ENCODE measurements around the gene ANKHD1.
"Not testable (repeated sequence)": the region's sequence is repeated elsewhere in the genome, so short reads cannot be mapped to it uniquely, and the experiment has no call there.

ANKHD1 gene

GRCh38 chr5:140564196-140565023, 162.8 kb downstream of the ANKHD1 start, which contains the start of the genes APBB3 and SLC35A4:
APBB3 (minus strand) TSS chr5:140564598; CDS start chr5:140564245, 353 bp downstream.
SLC35A4 (plus strand) TSS chr5:140564828; CDS start chr5:140567170, 2,342 bp downstream.
- DNase-seq (ENCODE audit: low read depth) = peak; percentile 93

GRCh38 chr5:140565024-140565779, 163.6 kb downstream of the ANKHD1 start:
- DNase-seq (ENCODE audit: low read depth) = no peak

GRCh38 chr5:140565780-140566095, 164.1 kb downstream of the ANKHD1 start:
- DNase-seq (ENCODE audit: low read depth) = no peak

- DNase-seq (ENCODE audit: low read depth) = no peak
Measured at GRCh38 chr5:140566665-140567064, 165.0 kb downstream of the ANKHD1 start.

GRCh38 chr5:140567136-140567818, 165.6 kb downstream of the ANKHD1 start:
- no peak for DNase-seq (ENCODE audit: low read depth)

- no peak for DNase-seq (ENCODE audit: low read depth)
Measured at GRCh38 chr5:140567871-140568270, 166.2 kb downstream of the ANKHD1 start.

- no peak for DNase-seq (ENCODE audit: low read depth)
Measured at GRCh38 chr5:140568443-140569063, 166.9 kb downstream of the ANKHD1 start.

- DNase-seq (ENCODE audit: low read depth) = no peak
Measured at GRCh38 chr5:140569197-140569596, 167.6 kb downstream of the ANKHD1 start.

GRCh38 chr5:140570058-140570457, 168.4 kb downstream of the ANKHD1 start:
- no peak for DNase-seq (ENCODE audit: low read depth)

GRCh38 chr5:140570488-140570887, 168.9 kb downstream of the ANKHD1 start:
- no peak for DNase-seq (ENCODE audit: low read depth)

GRCh38 chr5:140571105-140571504, 169.5 kb downstream of the ANKHD1 start:
- no peak for DNase-seq (ENCODE audit: low read depth)

GRCh38 chr5:140573683-140574082, 172.1 kb downstream of the ANKHD1 start:
- DNase-seq (ENCODE audit: low read depth) = no peak

- DNase-seq (ENCODE audit: low read depth) = no peak
Measured at GRCh38 chr5:140574165-140574564, 172.5 kb downstream of the ANKHD1 start.

- DNase-seq (ENCODE audit: low read depth) = no peak
Measured at GRCh38 chr5:140575309-140575708, 173.7 kb downstream of the ANKHD1 start.

- no peak for DNase-seq (ENCODE audit: low read depth)
Measured at GRCh38 chr5:140576776-140577201, 175.2 kb downstream of the ANKHD1 start.

GRCh38 chr5:140579188-140579747, 177.6 kb downstream of the ANKHD1 start:
- not testable (repeated sequence) for DNase-seq (ENCODE audit: low read depth)

GRCh38 chr5:140587495-140587894, 185.9 kb downstream of the ANKHD1 start:
- DNase-seq (ENCODE audit: low read depth) = no peak

- no peak for DNase-seq (ENCODE audit: low read depth)
Measured at GRCh38 chr5:140588311-140589070, 186.9 kb downstream of the ANKHD1 start.

All from stimulated activated CD8-positive, alpha-beta memory T cell treated with anti-CD3 and anti-CD28 coated beads, Interleukin-12 subunit alpha, Interleukin-12 subunit beta, amount 100 ng/mL, for 1 hour (primary cell).